GM21619 (cell line): Measurements from ENCODE around the gene CPNE8.

Experiments
- ATAC-seq: cut with Tn5 transposase; IDR thresholded peaks from one replicate; pipeline ENCODE4 v1.9.1; 2021; ENCODE audit not compliant: unreplicated experiment

The CPNE8 gene

DNA sequence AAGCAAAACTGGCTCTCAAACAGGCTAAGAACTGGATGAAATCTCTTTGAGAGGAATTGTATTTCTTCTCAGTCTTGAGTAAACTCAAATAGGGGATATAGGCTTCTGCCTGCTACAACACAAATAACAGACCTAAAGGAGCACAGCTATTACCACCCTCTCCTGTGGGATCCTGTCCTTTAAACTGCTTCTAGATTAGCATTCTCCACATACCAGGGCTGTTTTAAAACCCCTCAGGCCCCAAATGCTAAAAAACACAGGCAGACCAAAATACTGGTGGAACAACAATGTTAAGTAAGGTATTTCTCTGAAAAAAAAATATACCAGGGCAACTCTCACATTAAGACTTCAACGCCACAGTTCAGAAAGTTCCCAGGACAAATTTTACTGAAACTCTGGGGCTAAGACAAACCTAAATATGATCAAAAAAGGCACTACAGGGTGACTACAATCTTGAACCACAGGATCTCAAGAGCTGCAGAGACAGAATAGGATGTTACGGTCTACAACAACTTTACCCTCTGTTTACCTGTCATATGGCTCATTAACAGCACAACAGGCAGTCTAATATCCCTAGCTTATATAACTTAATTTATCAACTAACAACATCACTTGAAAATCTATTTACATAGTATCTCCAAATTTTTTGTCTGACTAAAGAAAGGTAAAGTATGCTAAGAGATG, 7.2 kb downstream of the CPNE8 start:
- ATAC-seq = no peak

DNA sequence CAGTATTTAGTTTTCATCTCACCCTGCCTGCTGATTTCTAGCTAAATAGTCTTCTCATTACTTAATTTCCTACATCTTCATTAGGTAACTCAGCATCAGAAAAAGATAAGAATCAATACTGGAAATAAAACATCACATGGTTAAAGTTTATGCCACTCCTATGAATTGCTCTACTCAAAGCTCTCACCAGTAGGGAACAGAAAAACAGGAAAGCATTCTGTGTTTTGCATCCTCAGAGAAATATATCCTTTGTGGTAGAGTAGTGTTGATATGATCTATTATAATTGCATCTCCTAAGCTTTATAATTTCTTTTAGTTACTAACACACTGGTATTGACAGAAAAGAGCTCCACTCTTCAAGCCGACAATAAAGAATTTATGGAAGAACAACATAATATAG, 9.9 kb downstream of the CPNE8 start:
- ATAC-seq = no peak

- ATAC-seq = no peak
Observed at GRCh38 chr12:38892976-38893375, 12.4 kb downstream of the CPNE8 start.

- ATAC-seq = peak; percentile 71
Observed at GRCh38 chr12:38892087-38892786, 13.2 kb downstream of the CPNE8 start.

DNA sequence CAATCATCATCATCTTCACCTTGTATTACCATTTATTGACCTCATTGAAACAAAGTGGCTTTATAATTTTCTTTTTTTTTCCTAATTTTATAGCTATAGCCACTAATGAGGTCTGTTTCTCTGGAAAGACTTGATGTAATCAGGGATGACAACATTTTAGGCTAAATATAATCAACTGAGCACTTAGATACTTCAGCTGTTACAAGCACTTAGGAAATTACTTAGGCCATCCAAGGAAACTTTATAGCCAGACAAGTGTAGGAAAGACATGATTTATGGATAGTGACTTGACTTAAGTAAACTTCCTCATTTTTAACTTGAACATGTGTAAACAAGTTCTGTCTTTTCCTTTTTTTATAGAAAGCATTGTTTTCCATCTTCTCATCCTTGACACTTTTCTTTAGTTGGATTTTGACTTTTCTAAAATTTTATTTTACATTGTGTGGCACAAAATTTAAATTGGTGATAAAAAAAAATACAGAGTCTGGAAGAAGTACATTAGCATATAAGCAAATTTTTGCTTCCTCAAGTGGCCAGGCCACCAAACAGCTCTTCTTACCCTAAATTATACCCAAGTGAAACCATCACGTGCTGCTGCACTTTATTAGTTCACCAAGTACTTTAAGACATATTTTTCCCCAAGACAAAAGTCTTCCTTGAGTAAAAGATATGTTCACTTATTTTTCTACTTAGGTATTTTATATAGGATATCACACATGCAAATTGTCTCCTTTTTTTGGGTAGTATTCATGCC, 15.1 kb downstream of the CPNE8 start:
- ATAC-seq = no peak

- ATAC-seq = no peak
Observed at GRCh38 chr12:38889297-38889815, 16.0 kb downstream of the CPNE8 start.

GRCh38 chr12:38887770-38888169, 17.6 kb downstream of the CPNE8 start:
- no peak for ATAC-seq

- no peak for ATAC-seq
Observed at GRCh38 chr12:38886931-38887330, 18.5 kb downstream of the CPNE8 start.

DNA sequence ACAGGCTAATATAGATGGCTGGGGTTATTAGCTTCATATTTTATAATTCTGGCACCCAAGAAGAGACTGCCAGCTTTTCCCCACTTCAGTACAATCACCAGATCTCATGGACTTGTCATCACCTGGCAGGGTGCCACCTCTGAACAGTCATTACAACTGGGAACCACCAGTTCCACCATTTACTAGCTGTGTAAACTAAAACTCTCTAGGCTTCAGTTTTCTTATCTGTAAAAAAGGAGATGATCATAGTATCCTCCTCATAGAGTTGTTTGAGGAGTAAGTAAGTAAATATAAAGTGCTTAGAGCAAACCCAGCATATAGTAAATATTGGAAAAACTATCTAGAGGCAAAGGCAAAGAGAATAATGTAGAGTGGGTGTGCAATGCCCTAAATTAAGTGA, 19.3 kb downstream of the CPNE8 start:
- ATAC-seq = no peak

DNA sequence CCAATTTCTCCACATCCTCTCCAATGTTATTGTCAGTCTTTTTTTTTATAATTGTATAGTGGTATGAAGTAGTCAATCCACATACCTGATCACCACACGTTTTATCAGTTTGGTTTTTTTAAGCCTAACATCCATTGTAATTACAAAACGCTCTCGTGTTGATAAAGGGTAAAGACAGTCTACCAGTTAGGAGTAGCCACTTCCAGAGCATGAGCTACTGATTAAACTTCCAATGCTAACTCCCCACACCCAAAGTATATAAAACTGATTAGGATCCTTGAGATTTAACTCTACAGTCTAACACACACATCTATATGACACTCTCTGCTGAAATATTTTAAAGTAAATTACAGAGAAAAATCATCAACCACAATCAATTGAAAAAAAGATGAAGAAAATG, 20.7 kb downstream of the CPNE8 start:
- no peak for ATAC-seq

DNA sequence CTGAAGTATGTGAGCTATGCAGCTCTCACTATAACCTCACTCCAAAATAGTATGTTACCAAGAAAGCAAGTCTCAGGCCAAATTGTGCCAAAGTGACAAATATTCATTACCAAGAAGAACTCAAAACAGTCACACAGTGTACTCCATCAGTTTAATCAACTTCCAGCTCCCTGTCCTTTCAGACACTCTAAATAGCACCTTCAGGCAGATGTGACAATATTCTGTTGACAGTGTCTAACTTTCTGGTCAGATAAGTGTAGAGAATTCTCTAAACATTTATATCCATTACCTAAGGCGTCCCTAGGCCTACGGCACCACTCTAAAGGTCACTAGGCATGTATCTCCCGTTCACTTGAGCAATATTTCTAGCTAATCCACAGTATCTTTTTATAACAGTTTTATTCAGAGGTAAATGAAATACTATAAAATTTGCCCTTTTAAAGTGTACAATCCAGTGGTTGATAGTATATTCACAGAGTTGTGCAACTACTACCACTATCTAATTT, 21.7 kb downstream of the CPNE8 start:
- no peak for ATAC-seq

- no peak for ATAC-seq
Observed at GRCh38 chr12:38880288-38880687, 25.1 kb downstream of the CPNE8 start.

DNA sequence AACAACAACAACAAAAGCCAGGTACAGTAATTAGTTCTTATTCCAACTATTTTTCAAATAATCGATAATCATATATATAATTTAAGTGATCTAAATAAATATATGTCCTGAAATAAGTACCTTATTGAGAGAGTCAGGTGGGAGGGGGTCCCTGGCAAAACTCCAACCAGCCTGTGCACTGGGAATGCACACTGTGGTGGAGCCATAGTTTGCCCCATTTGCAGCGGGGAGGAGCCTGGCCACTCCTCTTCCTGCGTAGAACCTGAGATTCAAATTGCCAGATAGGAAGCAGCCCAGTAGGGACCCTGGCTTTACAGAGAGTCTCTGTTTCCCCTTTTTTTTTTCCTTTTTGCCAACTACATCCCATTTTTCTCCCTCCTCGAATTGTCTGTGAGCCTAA, 26.4 kb downstream of the CPNE8 start:
- no peak for ATAC-seq

DNA sequence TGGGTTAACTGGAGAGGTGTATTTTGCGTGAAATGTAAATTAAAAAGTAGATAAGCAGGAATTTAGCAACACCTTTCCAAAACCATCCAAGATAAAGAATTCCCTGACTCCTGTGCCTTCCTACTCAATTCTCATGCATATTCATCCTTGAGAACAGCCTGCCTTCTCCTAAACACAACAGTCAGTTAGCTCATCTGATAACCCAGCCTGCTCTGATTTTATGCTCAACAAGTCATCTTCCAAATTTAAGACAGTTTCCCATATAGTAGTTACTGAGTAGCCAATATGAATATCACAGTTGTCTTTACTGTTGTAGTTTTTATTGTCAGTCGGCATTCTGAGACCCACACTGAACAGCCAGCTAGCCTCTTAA, 27.1 kb downstream of the CPNE8 start:
- no peak for ATAC-seq

- no peak for ATAC-seq
Observed at GRCh38 chr12:38875586-38876228, 29.7 kb downstream of the CPNE8 start.

DNA sequence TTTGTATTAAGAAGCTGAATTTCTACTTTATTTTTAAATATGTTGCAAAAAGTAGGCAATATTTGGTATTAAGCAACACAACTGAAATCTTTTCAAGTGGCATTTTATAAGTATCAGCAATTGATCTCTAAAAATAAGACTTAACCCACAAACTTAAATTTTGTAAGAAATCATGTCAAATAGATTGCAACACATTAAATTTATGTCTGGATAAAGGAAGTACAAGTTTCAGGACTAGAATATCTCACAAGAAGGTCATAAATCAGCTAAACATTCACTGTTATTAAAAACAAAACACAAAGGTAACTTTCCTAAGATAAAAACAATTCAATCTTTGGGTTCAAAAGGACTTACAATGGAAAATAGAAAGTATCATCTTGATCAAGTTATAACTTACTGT, 32.8 kb downstream of the CPNE8 start:
- ATAC-seq = no peak

DNA sequence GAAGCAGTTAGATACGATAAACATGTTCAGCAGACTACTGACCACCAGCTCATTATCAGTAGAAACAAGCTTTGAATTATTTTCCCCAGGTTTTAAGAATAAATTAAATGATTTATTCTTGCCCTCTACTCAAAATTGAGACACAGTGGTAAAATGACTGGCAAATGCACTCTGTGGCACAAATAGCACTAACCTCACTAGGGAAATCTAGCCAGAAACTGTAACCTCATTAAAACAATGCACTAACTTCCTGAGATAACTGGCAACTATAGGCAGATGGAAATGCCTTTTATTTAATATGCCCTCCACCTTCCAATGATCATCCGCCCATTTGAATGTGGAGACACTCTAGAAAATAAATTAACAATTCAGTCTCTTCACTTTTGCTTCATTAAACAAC, 33.2 kb downstream of the CPNE8 start:
- ATAC-seq = no peak

- ATAC-seq = no peak
Observed at GRCh38 chr12:38869036-38869435, 36.4 kb downstream of the CPNE8 start.

GRCh38 chr12:38850461-38850860, 54.9 kb downstream of the CPNE8 start:
- ATAC-seq = no peak

- no peak for ATAC-seq
Observed at GRCh38 chr12:38847247-38847646, 58.1 kb downstream of the CPNE8 start.

GRCh38 chr12:38844267-38844666, 61.1 kb downstream of the CPNE8 start:
- ATAC-seq = no peak
